Tibial nerve (tissue), 3 donors: ENCODE data around the gene RAP1GAP2.

Source experiments
- POLR2A ChIP-seq, 2 donors: fragments of 450-650 bp; IDR thresholded peaks; one replicate each; pipeline ENCODE4 v1.6.1; 2017; ENCODE audit warnings: antibody characterized with exemption in 2 of 2, mild to moderate bottlenecking in 2 of 2, moderate library complexity in 2 of 2
- TF ChIP-seq, protein P1 (sequence below), 5 experiments: fragments of 200-600 bp in 3 of 5; fragments of 450-650 bp in 2 of 5; sonication (generic) in 3 of 5; IDR thresholded peaks; one replicate each; pipeline ENCODE4 v1.5.1; 2016 to 2019; ENCODE audit warnings: antibody characterized with exemption in 5 of 5, mild to moderate bottlenecking in 3 of 5, moderate library complexity in 2 of 5

DNA sequence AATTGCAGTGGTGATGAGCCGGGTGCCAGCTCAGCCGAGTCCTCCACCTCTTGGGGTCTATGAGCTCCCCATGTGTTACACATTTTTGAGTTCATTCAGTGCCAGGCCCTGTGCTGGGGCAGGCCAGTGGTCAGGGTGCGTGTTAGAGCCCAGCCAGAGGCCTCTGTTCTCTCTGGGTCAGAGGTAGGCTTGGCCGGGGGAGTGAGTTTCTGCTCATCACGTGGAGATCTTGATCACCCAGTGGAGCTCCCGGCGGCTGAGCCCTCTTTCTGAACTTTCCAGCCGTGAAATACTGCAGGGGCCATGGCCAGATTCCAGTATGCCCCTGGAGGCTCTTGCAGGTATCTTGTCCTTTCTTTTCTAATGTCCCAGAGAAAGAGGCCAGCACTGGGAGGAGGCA lies 93.0 kb downstream of the RAP1GAP2 start:
- TF ChIP-seq, protein P1, sequence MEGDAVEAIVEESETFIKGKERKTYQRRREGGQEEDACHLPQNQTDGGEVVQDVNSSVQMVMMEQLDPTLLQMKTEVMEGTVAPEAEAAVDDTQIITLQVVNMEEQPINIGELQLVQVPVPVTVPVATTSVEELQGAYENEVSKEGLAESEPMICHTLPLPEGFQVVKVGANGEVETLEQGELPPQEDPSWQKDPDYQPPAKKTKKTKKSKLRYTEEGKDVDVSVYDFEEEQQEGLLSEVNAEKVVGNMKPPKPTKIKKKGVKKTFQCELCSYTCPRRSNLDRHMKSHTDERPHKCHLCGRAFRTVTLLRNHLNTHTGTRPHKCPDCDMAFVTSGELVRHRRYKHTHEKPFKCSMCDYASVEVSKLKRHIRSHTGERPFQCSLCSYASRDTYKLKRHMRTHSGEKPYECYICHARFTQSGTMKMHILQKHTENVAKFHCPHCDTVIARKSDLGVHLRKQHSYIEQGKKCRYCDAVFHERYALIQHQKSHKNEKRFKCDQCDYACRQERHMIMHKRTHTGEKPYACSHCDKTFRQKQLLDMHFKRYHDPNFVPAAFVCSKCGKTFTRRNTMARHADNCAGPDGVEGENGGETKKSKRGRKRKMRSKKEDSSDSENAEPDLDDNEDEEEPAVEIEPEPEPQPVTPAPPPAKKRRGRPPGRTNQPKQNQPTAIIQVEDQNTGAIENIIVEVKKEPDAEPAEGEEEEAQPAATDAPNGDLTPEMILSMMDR (IDR thresholded peaks at IDR 0.05): no peak
- no peak for TF ChIP-seq POLR2A (IDR thresholded peaks at IDR 0.05)
